ENCODE results near the gene LGR5. TPM values are rescaled to one million over a fixed set of nuclear protein-coding genes. Genes with fewer than 3 reads are reported as not detected.

LGR5 gene
- total and polyA plus RNA-seq, 3 experiments from 2014 or later: not detected

DNA sequence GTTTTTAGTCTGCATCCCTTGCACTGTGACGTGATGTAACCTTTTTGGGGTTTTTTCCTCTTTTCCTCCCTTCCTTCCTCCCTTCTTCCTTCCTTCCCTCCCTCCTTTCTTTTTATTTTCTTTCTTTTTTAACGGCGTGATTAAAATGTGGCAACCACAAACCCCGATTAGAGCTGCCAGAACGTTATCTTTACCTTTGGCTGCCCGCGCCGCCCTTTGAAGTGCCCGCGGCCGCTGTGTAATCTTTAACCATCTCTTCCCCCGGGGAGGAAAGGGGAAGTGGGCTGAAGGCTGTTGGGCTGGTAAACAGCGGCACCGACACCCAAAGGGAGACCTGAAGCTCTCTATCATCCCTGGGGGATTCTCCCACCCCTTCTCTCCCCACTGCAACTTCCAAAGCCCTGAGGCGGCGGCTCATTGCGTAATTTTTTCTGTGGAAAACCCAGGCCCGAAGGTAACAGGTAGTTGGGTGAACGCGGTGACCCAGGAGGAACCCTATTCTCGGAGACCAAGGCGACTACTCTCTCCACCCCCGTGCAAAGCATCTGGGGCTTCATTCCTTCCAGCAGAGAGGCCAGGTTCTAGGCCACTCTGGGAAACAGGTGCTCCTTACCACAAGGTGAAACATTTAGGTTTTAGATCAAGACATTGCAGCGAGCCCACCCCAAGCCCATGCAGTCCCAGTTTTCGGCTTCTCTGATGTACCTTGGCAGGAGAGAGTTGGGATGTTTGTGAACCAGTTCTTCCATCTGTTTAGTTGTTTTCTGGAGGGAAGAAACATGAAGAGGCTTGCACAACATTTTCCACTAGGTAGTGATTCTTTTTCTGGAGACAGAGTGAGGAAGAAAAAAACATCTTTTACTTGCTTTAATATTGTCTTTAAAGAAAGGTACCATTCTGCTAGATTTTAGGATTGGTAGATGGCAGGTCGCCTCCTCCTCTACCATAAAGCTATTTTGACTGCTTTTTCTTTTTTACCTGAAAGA lies 1.5 kb downstream of the LGR5 start:
- H3K4me3 ChIP-seq (ENCODE audit: low read length): no peak overlapping the region
- H3K36me3 ChIP-seq (ENCODE audit: insufficient read depth, low read length): no peaks in the 10 kb centered on the region
- Mint-ChIP-seq H3K27me3 (peaks cover 40 to 77% of the 10 kb centered on the region in 2 donors), H3K4me3 (peak overlapping the region in 5 of 7 donors; percentile 43 to 70 (median 52)), H3K9me3 (peaks cover 0 to 11% (median 11%) of the 10 kb centered on the region in 5 donors), H3K27ac (no peak overlapping the region), H3K36me3 (no peaks in the 10 kb centered on the region), H3K4me1 (peaks cover 16 to 31% (median 17%) of the 10 kb centered on the region in 3 donors)
- peaks cover 13% of the 10 kb centered on the region for H3K27me3 ChIP-seq (ENCODE audit: insufficient read depth, low read length, poor library complexity, severe bottlenecking)
- no peak overlapping the region for H3K27ac ChIP-seq (ENCODE audit: low read depth, low read length)
- ChIA-PET POLR2A (no interaction called here), CTCF (no interaction called here)
- DNase-seq: no peak
- H3K4me1 ChIP-seq (ENCODE audit: insufficient read depth, low read length): peaks cover 9% of the 10 kb centered on the region
- H3K9me3 ChIP-seq (ENCODE audit: low read length): no peaks in the 10 kb centered on the region

GRCh38 chr12:71441836-71442566 lies 2.4 kb downstream of the LGR5 start:
- peaks cover 9% of the 10 kb centered on the region for H3K4me1 ChIP-seq (ENCODE audit: insufficient read depth, low read length)
- DNase-seq: no peak
- H3K36me3 ChIP-seq (ENCODE audit: insufficient read depth, low read length): no peaks in the 10 kb centered on the region
- peaks cover 16 to 31% (median 17%) of the 10 kb centered on the region in 3 donors for H3K4me1 Mint-ChIP-seq
- POLR2A ChIA-PET: no interaction called here
- H3K4me3 Mint-ChIP-seq: no peak overlapping the region
- H3K9me3 Mint-ChIP-seq: peaks cover 0 to 6% (median 2%) of the 10 kb centered on the region in 5 donors
- no peak overlapping the region for H3K27ac Mint-ChIP-seq
- H3K27me3 Mint-ChIP-seq: peaks cover 37 to 78% of the 10 kb centered on the region in 2 donors
- peaks cover 13% of the 10 kb centered on the region for H3K27me3 ChIP-seq (ENCODE audit: insufficient read depth, low read length, poor library complexity, severe bottlenecking)
- no peaks in the 10 kb centered on the region for H3K9me3 ChIP-seq (ENCODE audit: low read length)
- H3K36me3 Mint-ChIP-seq: no peaks in the 10 kb centered on the region
- H3K27ac ChIP-seq (ENCODE audit: low read depth, low read length): no peak overlapping the region
- no peak overlapping the region for H3K4me3 ChIP-seq (ENCODE audit: low read length)
- CTCF ChIA-PET: no interaction called here

DNA sequence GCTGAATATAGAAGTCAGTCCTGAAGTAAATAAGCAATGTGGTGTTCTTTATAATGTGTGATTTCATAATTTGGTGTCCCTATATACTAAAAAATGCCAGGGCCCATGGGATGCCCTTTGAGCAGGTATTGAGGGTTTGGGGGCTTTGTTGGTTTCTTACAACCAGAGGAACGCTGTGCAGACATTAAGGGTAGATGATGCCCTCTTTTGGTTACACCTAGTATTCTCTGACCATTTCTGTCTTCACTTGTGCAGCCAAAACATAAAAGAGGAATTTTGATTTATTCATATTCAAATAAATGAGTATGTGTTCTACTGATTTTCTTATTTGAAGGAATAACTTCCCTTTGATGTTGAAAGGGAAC lies 3.0 kb downstream of the LGR5 start:
- Mint-ChIP-seq H3K4me1 (peaks cover 16 to 31% (median 17%) of the 10 kb centered on the region in 3 donors), H3K4me3 (no peak overlapping the region), H3K9me3 (peaks cover 0 to 2% (median 0%) of the 10 kb centered on the region in 5 donors), H3K27me3 (peaks cover 37 to 73% of the 10 kb centered on the region in 2 donors), H3K36me3 (no peaks in the 10 kb centered on the region), H3K27ac (no peak overlapping the region)
- peaks cover 9% of the 10 kb centered on the region for H3K4me1 ChIP-seq (ENCODE audit: insufficient read depth, low read length)
- no peaks in the 10 kb centered on the region for H3K9me3 ChIP-seq (ENCODE audit: low read length)
- ChIA-PET POLR2A (no interaction called here), CTCF (no interaction called here)
- H3K27me3 ChIP-seq (ENCODE audit: insufficient read depth, low read length, poor library complexity, severe bottlenecking): peaks cover 13% of the 10 kb centered on the region
- no peak for DNase-seq
- no peak overlapping the region for H3K27ac ChIP-seq (ENCODE audit: low read depth, low read length)
- H3K4me3 ChIP-seq (ENCODE audit: low read length): no peak overlapping the region
- no peaks in the 10 kb centered on the region for H3K36me3 ChIP-seq (ENCODE audit: insufficient read depth, low read length)

- Histone ChIP-seq H3K9me3 (ENCODE audit: low read length) (no peaks in the 10 kb centered on the region), H3K4me1 (ENCODE audit: insufficient read depth, low read length) (peaks cover 8% of the 10 kb centered on the region), H3K27me3 (ENCODE audit: insufficient read depth, low read length, poor library complexity, severe bottlenecking) (peaks cover 10% of the 10 kb centered on the region), H3K27ac (ENCODE audit: low read depth, low read length) (no peak overlapping the region), H3K4me3 (ENCODE audit: low read length) (no peak overlapping the region), H3K36me3 (ENCODE audit: insufficient read depth, low read length) (no peaks in the 10 kb centered on the region)
- Mint-ChIP-seq H3K27me3 (peaks cover 25 to 61% of the 10 kb centered on the region in 2 donors), H3K27ac (no peak overlapping the region), H3K9me3 (no peaks in the 10 kb centered on the region), H3K36me3 (no peaks in the 10 kb centered on the region), H3K4me3 (no peak overlapping the region), H3K4me1 (peaks cover 9 to 15% (median 9%) of the 10 kb centered on the region in 3 donors)
- POLR2A ChIA-PET: no interaction called here
- DNase-seq: no peak
- CTCF ChIA-PET: no interaction called here
Measured at GRCh38 chr12:71445071-71445470, 5.5 kb downstream of the LGR5 start.

DNA sequence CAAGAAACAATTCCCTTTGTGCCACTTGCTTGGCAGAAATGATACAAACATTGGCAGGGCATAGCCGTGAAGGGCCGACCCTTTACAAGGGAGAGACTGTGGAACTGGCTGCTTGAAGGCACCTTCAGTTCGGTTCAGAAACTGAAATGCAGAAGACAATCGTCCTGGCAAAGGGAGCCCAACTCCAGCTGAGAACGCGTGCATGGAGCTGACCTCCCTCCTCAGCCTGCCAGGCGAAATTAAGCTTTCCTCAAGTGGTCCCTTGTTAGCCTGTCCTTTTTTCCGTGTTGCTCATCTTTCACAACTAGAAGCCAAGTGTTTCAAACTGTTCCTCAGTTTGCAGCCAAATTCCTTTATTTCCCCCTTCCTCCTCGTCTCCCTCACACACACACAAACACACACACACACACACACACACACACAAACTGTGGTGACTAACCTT lies 8.1 kb downstream of the LGR5 start:
- no peaks in the 10 kb centered on the region for H3K4me1 Mint-ChIP-seq
- ChIA-PET POLR2A (no interaction called here), CTCF (no interaction called here)
- no peak overlapping the region for H3K4me3 Mint-ChIP-seq
- no peaks in the 10 kb centered on the region for H3K9me3 Mint-ChIP-seq
- H3K27me3 Mint-ChIP-seq: peaks cover 7 to 51% of the 10 kb centered on the region in 2 donors
- Histone ChIP-seq H3K4me3 (ENCODE audit: low read length) (no peak overlapping the region), H3K27ac (ENCODE audit: low read depth, low read length) (no peak overlapping the region), H3K27me3 (ENCODE audit: insufficient read depth, low read length, poor library complexity, severe bottlenecking) (no peaks in the 10 kb centered on the region), H3K9me3 (ENCODE audit: low read length) (no peaks in the 10 kb centered on the region), H3K4me1 (ENCODE audit: insufficient read depth, low read length) (no peaks in the 10 kb centered on the region), H3K36me3 (ENCODE audit: insufficient read depth, low read length) (no peaks in the 10 kb centered on the region)
- no peak for DNase-seq
- no peaks in the 10 kb centered on the region for H3K36me3 Mint-ChIP-seq
- H3K27ac Mint-ChIP-seq: no peak overlapping the region

DNA sequence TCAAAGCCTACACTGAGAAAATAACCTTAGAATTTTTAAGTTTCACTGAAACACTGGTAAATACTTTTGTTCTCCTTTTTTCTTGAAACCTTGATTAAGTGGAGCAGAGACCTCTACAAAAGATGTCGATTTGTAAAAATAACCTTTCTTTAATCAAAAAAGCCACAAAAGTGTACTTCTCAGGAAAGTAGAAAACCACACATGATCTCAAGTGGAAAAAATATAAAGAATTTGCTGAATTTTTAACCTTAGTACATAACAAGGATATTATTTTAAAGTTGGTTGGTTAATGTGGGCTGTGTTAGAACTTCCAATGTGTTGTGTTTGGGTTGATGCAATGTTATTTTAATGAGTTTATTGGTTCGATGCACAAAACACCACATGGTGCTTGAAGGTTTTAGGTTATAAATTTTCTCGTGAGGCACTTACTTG lies 8.6 kb downstream of the LGR5 start:
- Histone ChIP-seq H3K27ac (ENCODE audit: low read depth, low read length) (no peak overlapping the region), H3K27me3 (ENCODE audit: insufficient read depth, low read length, poor library complexity, severe bottlenecking) (no peaks in the 10 kb centered on the region), H3K36me3 (ENCODE audit: insufficient read depth, low read length) (no peaks in the 10 kb centered on the region), H3K4me3 (ENCODE audit: low read length) (no peak overlapping the region), H3K9me3 (ENCODE audit: low read length) (no peaks in the 10 kb centered on the region), H3K4me1 (ENCODE audit: insufficient read depth, low read length) (no peaks in the 10 kb centered on the region)
- ChIA-PET CTCF (no interaction called here), POLR2A (no interaction called here)
- no peak overlapping the region for H3K4me3 Mint-ChIP-seq
- H3K27ac Mint-ChIP-seq: no peak overlapping the region
- no peak for DNase-seq
- H3K36me3 Mint-ChIP-seq: no peaks in the 10 kb centered on the region
- no peaks in the 10 kb centered on the region for H3K9me3 Mint-ChIP-seq
- H3K27me3 Mint-ChIP-seq: peaks cover 7 to 49% of the 10 kb centered on the region in 2 donors
- no peaks in the 10 kb centered on the region for H3K4me1 Mint-ChIP-seq

DNA sequence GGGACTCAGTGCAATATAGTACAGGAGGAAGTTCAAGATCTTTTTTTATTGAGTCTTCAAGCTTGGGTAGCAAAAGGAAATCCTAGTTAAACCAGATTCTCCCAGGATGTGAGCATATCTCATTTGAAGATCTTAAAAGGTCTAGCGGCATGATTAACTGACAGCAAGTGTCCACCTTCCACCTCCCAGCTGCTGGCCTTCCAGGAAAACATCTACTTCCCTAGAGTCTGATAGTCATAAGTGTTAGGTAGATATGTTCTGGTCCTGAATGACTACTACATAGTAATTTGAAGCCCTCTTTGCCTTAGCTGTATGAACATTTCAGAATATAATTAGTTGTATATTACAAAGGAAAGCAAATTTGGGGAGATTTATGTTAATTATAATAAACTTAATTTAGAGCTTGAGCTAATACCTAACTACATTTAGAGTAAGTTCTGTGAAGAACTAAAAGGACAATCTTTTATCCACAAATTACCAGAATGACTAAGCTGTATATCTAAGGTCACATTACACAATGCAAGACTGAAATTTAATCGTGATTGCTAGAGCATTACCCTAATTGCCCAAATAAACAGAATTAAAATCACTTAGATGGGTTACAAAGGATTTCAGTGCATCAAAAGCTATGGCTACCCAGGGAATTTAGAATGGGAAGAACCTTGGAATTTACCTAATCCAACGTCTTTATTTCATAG lies 9.9 kb downstream of the LGR5 start:
- Mint-ChIP-seq H3K27ac (no peak overlapping the region), H3K9me3 (no peaks in the 10 kb centered on the region), H3K36me3 (no peaks in the 10 kb centered on the region), H3K4me1 (no peaks in the 10 kb centered on the region), H3K27me3 (peaks cover 10 to 51% of the 10 kb centered on the region in 2 donors), H3K4me3 (no peak overlapping the region)
- Histone ChIP-seq H3K9me3 (ENCODE audit: low read length) (no peaks in the 10 kb centered on the region), H3K27ac (ENCODE audit: low read depth, low read length) (no peak overlapping the region), H3K27me3 (ENCODE audit: insufficient read depth, low read length, poor library complexity, severe bottlenecking) (no peaks in the 10 kb centered on the region), H3K4me3 (ENCODE audit: low read length) (no peak overlapping the region), H3K4me1 (ENCODE audit: insufficient read depth, low read length) (no peaks in the 10 kb centered on the region), H3K36me3 (ENCODE audit: insufficient read depth, low read length) (no peaks in the 10 kb centered on the region)
- DNase-seq: no peak
- POLR2A ChIA-PET: no interaction called here
- CTCF ChIA-PET: no interaction called here

DNA sequence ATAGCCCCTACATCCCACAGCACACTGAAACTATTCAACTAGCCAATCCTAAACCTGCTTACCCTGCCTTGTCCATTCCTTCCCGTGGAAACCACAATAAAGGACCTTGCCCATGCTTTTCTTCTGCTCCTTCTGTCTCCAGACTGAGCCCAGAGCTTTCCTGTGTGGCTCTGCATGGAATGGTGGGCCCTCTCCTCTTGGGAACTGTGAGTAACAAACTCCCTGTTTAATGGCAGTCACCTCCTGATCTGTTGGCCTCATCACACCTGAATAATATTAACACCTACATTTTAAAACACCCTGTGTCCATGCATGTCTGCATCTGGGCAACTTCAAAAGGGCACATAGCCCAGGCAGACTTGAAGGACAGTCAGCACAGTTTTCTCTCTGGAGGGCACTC lies 12.4 kb downstream of the LGR5 start:
- Histone ChIP-seq H3K4me1 (ENCODE audit: insufficient read depth, low read length) (no peaks in the 10 kb centered on the region), H3K27ac (ENCODE audit: low read depth, low read length) (no peak overlapping the region), H3K4me3 (ENCODE audit: low read length) (no peak overlapping the region), H3K36me3 (ENCODE audit: insufficient read depth, low read length) (no peaks in the 10 kb centered on the region), H3K27me3 (ENCODE audit: insufficient read depth, low read length, poor library complexity, severe bottlenecking) (no peaks in the 10 kb centered on the region), H3K9me3 (ENCODE audit: low read length) (no peaks in the 10 kb centered on the region)
- no peaks in the 10 kb centered on the region for H3K9me3 Mint-ChIP-seq
- ChIA-PET CTCF (no interaction called here), POLR2A (no interaction called here)
- peaks cover 6 to 39% of the 10 kb centered on the region in 2 donors for H3K27me3 Mint-ChIP-seq
- H3K4me3 Mint-ChIP-seq: no peak overlapping the region
- H3K36me3 Mint-ChIP-seq: no peaks in the 10 kb centered on the region
- H3K4me1 Mint-ChIP-seq: no peaks in the 10 kb centered on the region
- H3K27ac Mint-ChIP-seq: no peak overlapping the region
- no peak for DNase-seq

Data from CD8-positive, alpha-beta memory T cell (primary cell).